ENCODE measurements around the gene RIMS4. TPM values are rescaled to one million over a fixed set of nuclear protein-coding genes. Genes with fewer than 3 reads are reported as not detected.

RIMS4 gene
- total and polyA plus RNA-seq, 2 of the 13 experiments (the other 11 are each of a cell fraction or from before 2014, with no cell fraction given), result 0.01 to 0.07 TPM

- TF ChIP-seq ATF6 (CRISPR knock-in tag; conservative IDR thresholded peaks at IDR 0.05) (no peak), ELK4 (CRISPR knock-in tag; IDR thresholded peaks at IDR 0.05; ENCODE audit: borderline replicate concordance) (no peak), ZSCAN21 (CRISPR knock-in tag; IDR thresholded peaks at IDR 0.05; ENCODE audit: borderline replicate concordance) (no peak), ZNF781 (CRISPR knock-in tag; IDR thresholded peaks at IDR 0.05; ENCODE audit: borderline replicate concordance, not compliant biosample characterization) (no peak), ATF5 (CRISPR knock-in tag; IDR thresholded peaks at IDR 0.05; ENCODE audit: low read depth) (no peak), ZNF180 (CRISPR knock-in tag; IDR thresholded peaks at IDR 0.05; ENCODE audit: borderline replicate concordance, low read depth) (no peak), SMYD3 (CRISPR knock-in tag; IDR thresholded peaks at IDR 0.05) (no peak), HHEX (CRISPR knock-in tag; IDR thresholded peaks at IDR 0.05) (no peak), TFDP2 (CRISPR knock-in tag; IDR thresholded peaks at IDR 0.05) (0 out of 2 replicates have a peak, but pooled peaks have one; percentile 31), PTBP1 (IDR thresholded peaks at IDR 0.05; ENCODE audit: low read depth, low read length, poor library complexity, severe bottlenecking) (no peak), SP1 (IDR thresholded peaks at IDR 0.05) (no peak), SP1 (CRISPR knock-in tag; IDR thresholded peaks at IDR 0.05) (no peak), RBM22 (optimal IDR thresholded peaks at IDR 0.05; ENCODE audit: low read length) (no peak), YEATS2 (CRISPR knock-in tag; IDR thresholded peaks at IDR 0.05; ENCODE audit: borderline replicate concordance) (no peak), TCF12 (IDR thresholded peaks at IDR 0.05) (no peak), TCF12 (CRISPR knock-in tag; IDR thresholded peaks at IDR 0.05) (no peak)
These were observed 64.6 kb downstream of the RIMS4 start, which contains the start of gene KCNK15 (continued) for GRCh38 chr20:44745598-44746366.
